ENCODE results near the gene PRDM5. TPM values are rescaled to one million over a fixed set of nuclear protein-coding genes. Genes with fewer than 3 reads are reported as not detected.

PRDM5 gene
- total and polyA plus RNA-seq, 2 experiments from 2014 or later = 8.7 to 12.6 TPM

DNA sequence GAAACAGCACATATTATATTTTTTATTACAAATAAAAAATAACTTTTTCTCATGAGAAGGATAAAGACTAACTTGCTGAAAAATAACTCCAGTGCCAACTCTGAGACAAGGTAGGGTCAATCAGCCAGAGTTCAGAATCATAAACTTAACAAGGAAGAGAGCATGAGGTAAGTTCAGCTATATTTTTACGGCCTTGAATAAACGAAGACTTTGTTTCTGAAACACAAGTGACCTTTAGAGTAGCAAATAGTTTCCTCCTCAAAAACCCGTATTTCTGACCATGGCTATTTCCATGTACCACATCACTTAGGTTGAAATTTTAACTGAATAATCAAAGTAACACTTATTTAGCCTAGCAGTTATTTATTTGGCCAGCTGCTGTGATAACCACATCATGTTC lies 45.5 kb downstream of the PRDM5 start:
- in situ Hi-C loops (cut with MboI) = no loop called here
- Histone ChIP-seq H3F3A (ENCODE audit: insufficient read depth) (peaks cover 8% of the 10 kb centered on the region), H2AFZ (no peak overlapping the region), H3K36me3 (ENCODE audit: low read depth) (peaks cover 11% of the 10 kb centered on the region), H3K27ac (no peak overlapping the region), H4K20me1 (ENCODE audit: insufficient read depth) (no peaks in the 10 kb centered on the region), H3K27me3 (replicated peaks; ENCODE audit: insufficient read depth) (no peaks in the 10 kb centered on the region), H3K4me2 (ENCODE audit: unreplicated experiment) (no peak overlapping the region), H3K79me2 (ENCODE audit: insufficient read depth) (no peaks in the 10 kb centered on the region), H3K9ac (no peak overlapping the region), H3K4me3 (no peak overlapping the region), H3K9me3 (ENCODE audit: low read depth) (no peaks in the 10 kb centered on the region), H3K9me2 (ENCODE audit: insufficient read depth) (no peaks in the 10 kb centered on the region), H3K4me1 (ENCODE audit: insufficient read depth) (0 out of 2 replicates have a peak, but pooled peaks cover 6% of the 10 kb centered on the region)
- WGBS, 2 experiments (ENCODE audit: low coverage in 1 of 2, low lambda C conversion rate in 2 of 2, missing lambda C conversion rate in 2 of 2) = 94 to 95% methylated on average over 3 of the region's 3 CpGs
- no peak for DNase-seq
- no peak for TF ChIP-seq EZH2phosphoT487 (IDR thresholded peaks at IDR 0.05; ENCODE audit: insufficient read depth, low read depth)
- no peak for TF ChIP-seq EZH2 (IDR thresholded peaks at IDR 0.05; ENCODE audit: insufficient read depth, poor library complexity, severe bottlenecking)

DNA sequence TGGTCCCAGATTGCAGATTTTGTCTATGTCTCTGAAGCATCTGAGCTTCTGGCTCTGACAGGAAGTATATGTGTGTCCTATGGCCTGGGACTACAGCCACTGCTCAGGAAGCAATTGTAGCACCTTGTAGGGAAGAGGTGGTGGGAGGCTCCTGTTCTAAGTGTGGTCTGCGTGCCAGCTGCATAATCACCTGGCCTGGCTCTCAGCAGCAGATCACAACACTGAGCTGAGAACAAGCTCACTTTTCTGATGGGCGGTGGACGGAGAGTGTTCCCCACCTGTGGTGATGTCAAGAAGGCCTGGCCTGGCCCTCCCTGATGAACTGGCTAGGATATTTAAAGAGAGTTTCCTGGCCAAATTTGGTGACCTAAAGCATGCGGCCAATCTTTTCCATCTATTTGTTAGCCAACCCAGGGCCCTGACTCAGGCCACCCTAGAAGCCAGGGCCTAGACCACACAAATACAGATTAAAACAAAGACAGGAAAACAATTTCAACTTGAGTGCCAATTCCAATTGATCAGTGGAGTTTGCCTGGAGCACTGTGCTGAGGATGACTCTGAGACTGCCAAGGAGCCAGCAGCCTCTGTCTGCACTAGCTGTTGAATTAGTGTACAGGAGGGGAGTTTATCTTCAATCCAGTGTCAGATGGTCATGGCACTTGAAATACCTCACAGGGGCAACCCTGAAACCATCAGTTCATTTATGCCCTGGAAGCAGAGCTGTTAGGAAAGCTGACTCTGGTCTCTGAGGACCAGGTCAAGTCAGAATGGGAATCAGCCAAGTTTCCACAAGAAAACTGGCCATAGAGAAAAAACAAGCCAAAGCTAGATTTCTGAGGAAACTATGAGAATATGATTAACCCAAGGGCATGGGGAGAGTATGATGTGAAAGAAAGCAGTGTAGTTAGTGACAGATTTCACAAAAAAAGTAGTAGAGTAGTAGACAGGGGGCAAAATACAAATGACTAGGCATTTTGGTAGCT lies 47.4 kb downstream of the PRDM5 start:
- no peak overlapping the region for H3K9ac ChIP-seq
- no peak overlapping the region for H2AFZ ChIP-seq
- H3K9me2 ChIP-seq (ENCODE audit: insufficient read depth) = no peaks in the 10 kb centered on the region
- no peaks in the 10 kb centered on the region for H3F3A ChIP-seq (ENCODE audit: insufficient read depth)
- no peaks in the 10 kb centered on the region for H3K4me1 ChIP-seq (ENCODE audit: insufficient read depth)
- H3K9me3 ChIP-seq (ENCODE audit: low read depth) = no peaks in the 10 kb centered on the region
- H3K27ac ChIP-seq = no peak overlapping the region
- H3K79me2 ChIP-seq (ENCODE audit: insufficient read depth) = no peaks in the 10 kb centered on the region
- DNase-seq = peak; percentile 32
- 84 to 90% methylated on average over 4 of the region's 4 CpGs for WGBS, 2 experiments (ENCODE audit: low coverage in 1 of 2, low lambda C conversion rate in 2 of 2, missing lambda C conversion rate in 2 of 2)
- H3K4me3 ChIP-seq = no peak overlapping the region
- H4K20me1 ChIP-seq (ENCODE audit: insufficient read depth) = no peaks in the 10 kb centered on the region
- in situ Hi-C loops (cut with MboI) = no loop called here
- no peaks in the 10 kb centered on the region for H3K36me3 ChIP-seq (ENCODE audit: low read depth)
- H3K27me3 ChIP-seq (replicated peaks; ENCODE audit: insufficient read depth) = no peaks in the 10 kb centered on the region
- no peak overlapping the region for H3K4me2 ChIP-seq (ENCODE audit: unreplicated experiment)
- TF ChIP-seq EZH2phosphoT487 (IDR thresholded peaks at IDR 0.05; ENCODE audit: insufficient read depth, low read depth) (no peak), EZH2 (IDR thresholded peaks at IDR 0.05; ENCODE audit: insufficient read depth, poor library complexity, severe bottlenecking) (no peak)

DNA sequence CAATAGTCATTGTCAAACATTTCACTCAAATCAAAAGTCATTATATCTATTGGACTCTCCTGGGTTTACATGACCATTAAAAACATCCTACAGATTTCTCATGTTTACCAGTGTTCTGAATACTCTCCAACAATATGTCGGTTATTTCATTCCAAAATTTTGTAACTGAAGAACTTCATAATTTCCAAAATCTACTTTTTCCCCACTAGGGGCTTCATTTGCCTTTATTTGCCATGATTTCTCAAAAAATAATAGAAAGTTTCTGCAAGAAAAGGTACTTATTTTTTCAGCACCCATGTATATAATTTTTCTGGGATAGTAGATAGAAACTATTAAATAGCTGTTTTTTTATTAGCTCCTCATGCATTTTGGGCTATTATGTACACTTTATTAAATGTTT lies 49.0 kb downstream of the PRDM5 start:
- Histone ChIP-seq H2AFZ (no peak overlapping the region), H3K9me3 (ENCODE audit: low read depth) (no peaks in the 10 kb centered on the region), H3K27ac (no peak overlapping the region), H3K9ac (no peak overlapping the region), H3K4me2 (ENCODE audit: unreplicated experiment) (no peak overlapping the region), H3F3A (ENCODE audit: insufficient read depth) (peaks cover 6% of the 10 kb centered on the region; the same call in 1 of the 2 replicates), H3K4me3 (no peak overlapping the region), H4K20me1 (ENCODE audit: insufficient read depth) (no peaks in the 10 kb centered on the region), H3K79me2 (ENCODE audit: insufficient read depth) (no peaks in the 10 kb centered on the region), H3K9me2 (ENCODE audit: insufficient read depth) (no peaks in the 10 kb centered on the region), H3K27me3 (replicated peaks; ENCODE audit: insufficient read depth) (no peaks in the 10 kb centered on the region), H3K36me3 (ENCODE audit: low read depth) (no peaks in the 10 kb centered on the region), H3K4me1 (ENCODE audit: insufficient read depth) (peaks cover 6% of the 10 kb centered on the region; the same call in 1 of the 2 replicates)
- WGBS, 2 experiments (ENCODE audit: low coverage in 1 of 2, low lambda C conversion rate in 2 of 2, missing lambda C conversion rate in 2 of 2) = 58 to 63% methylated on average over 1 of the region's 1 CpG
- in situ Hi-C loops (cut with MboI) = no loop called here
- TF ChIP-seq EZH2phosphoT487 (IDR thresholded peaks at IDR 0.05; ENCODE audit: insufficient read depth, low read depth) (no peak), EZH2 (IDR thresholded peaks at IDR 0.05; ENCODE audit: insufficient read depth, poor library complexity, severe bottlenecking) (no peak)
- DNase-seq = peak; percentile 17

DNA sequence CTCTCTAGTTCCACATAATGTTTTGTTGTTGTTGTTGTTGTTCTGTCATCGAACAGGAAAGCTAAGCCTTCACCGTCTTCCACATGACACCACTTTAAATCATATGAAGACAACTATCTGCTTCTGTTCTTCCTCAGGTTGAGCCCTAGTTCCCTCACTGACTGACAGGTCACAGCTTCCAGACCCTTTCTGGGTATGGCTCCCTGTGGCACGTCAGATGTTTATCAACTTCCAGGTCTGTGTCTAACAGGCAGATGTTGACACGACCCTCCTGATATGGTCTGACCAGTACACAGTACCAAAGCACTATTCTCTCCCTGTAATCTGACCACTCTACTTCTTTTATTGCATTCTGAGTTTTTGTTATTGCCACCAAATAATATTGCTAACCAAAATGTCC lies 51.4 kb downstream of the PRDM5 start:
- in situ Hi-C loops (cut with MboI) = no loop called here
- 90 to 91% methylated on average over 4 of the region's 4 CpGs for WGBS, 2 experiments (ENCODE audit: low coverage in 1 of 2, low lambda C conversion rate in 2 of 2, missing lambda C conversion rate in 2 of 2)
- no peak for DNase-seq

More for the DNA sequence above, 51.4 kb downstream of the PRDM5 start:
- peaks cover 8% of the 10 kb centered on the region; the same call in 1 of the 2 replicates for H3K4me1 ChIP-seq (ENCODE audit: insufficient read depth)
- no peak for TF ChIP-seq EZH2 (IDR thresholded peaks at IDR 0.05; ENCODE audit: insufficient read depth, poor library complexity, severe bottlenecking)
- no peak for TF ChIP-seq EZH2phosphoT487 (IDR thresholded peaks at IDR 0.05; ENCODE audit: insufficient read depth, low read depth)
- no peaks in the 10 kb centered on the region for H3K79me2 ChIP-seq (ENCODE audit: insufficient read depth)
- no peak overlapping the region for H3K4me3 ChIP-seq
- peaks cover 6% of the 10 kb centered on the region; the same call in 1 of the 2 replicates for H3F3A ChIP-seq (ENCODE audit: insufficient read depth)
- H3K36me3 ChIP-seq (ENCODE audit: low read depth) = no peaks in the 10 kb centered on the region
- no peak overlapping the region for H2AFZ ChIP-seq
- no peak overlapping the region for H3K4me2 ChIP-seq (ENCODE audit: unreplicated experiment)
- H3K9me2 ChIP-seq (ENCODE audit: insufficient read depth) = no peaks in the 10 kb centered on the region
- no peak overlapping the region for H3K27ac ChIP-seq
- H4K20me1 ChIP-seq (ENCODE audit: insufficient read depth) = no peaks in the 10 kb centered on the region
- H3K9me3 ChIP-seq (ENCODE audit: low read depth) = no peaks in the 10 kb centered on the region
- no peaks in the 10 kb centered on the region for H3K27me3 ChIP-seq (replicated peaks; ENCODE audit: insufficient read depth)
- H3K9ac ChIP-seq = no peak overlapping the region

Data from GM23248 (cell line).